B cell (primary cell): ENCODE results near the gene BPIFB2. TPM values are rescaled to one million over a fixed set of nuclear protein-coding genes. Genes with fewer than 3 reads are reported as not detected.

Experiments
- ATAC-seq: fragments of 200-7000 bp; cut with Tn5 transposase; one replicate; pipeline ENCODE4 v1.10.0; 2021; ENCODE audit warnings: low read depth, mild to moderate bottlenecking, moderate number of reproducible peaks, moderate library complexity
- CTCF ChIA-PET: fragments of 350-600 bp; sonication (Branson Sonifier 250); formaldehyde crosslinking; loops from one replicate; lab custom pipeline; 2021; ENCODE audit warnings: antibody characterized with exemption, inconsistent platforms; lab: Charles Lee
- POLR2A ChIA-PET: fragments of 350-600 bp; sonication (Branson Sonifier 250); formaldehyde crosslinking; loops from one replicate; lab custom pipeline; 2021; ENCODE audit warnings: antibody characterized with exemption; lab: Charles Lee
- DNase-seq: peaks from one replicate; pipeline ENCODE4 v3.0.0; 2013
- H2AFZ ChIP-seq: 2 replicates; pipeline ENCODE4 v1.6.1; 2012; ENCODE audit warnings: mild to moderate bottlenecking, low read depth, low read length; ENCODE audit not compliant: insufficient read depth, poor library complexity, severe bottlenecking
- H3K27ac ChIP-seq, 2 donors: 1 replicate in 1 of 2; 2 replicates in 1 of 2; pipeline ENCODE4 v1.5.1; 2012 to 2013; ENCODE audit warnings: low read length in 2 of 2, mild to moderate bottlenecking in 2 of 2, moderate library complexity in 1 of 2
- H3K27me3 ChIP-seq, 4 experiments: fragments of 200-600 bp in 1 of 4; sonication (generic) in 1 of 4; replicated peaks in 1 of 4; 1 replicate in 2 of 4; 2 replicates in 2 of 4; pipeline versions ENCODE4 v1.6.1 to v1.7.0; 2013 to 2016; ENCODE audit warnings: low read length in 3 of 4, mild to moderate bottlenecking in 2 of 4, mixed read lengths in 1 of 4, moderate library complexity in 1 of 4; ENCODE audit not compliant: insufficient read depth in 4 of 4, control insufficient read depth in 3 of 4; ENCODE audit errors: control extremely low read depth in 1 of 4
- H3K36me3 ChIP-seq, 2 experiments: replicated peaks in 1 of 2; 1 replicate in 1 of 2; 2 replicates in 1 of 2; pipeline versions ENCODE4 v1.6.1 to v1.7.1; 2013; ENCODE audit warnings: low read length in 1 of 2; ENCODE audit not compliant: insufficient read depth in 2 of 2, control insufficient read depth in 1 of 2; ENCODE audit errors: control extremely low read depth in 1 of 2, extremely low read depth in 1 of 2
- H3K4me1 ChIP-seq, 2 donors: fragments of 200-600 bp in 1 of 2; sonication (generic) in 1 of 2; 1 replicate in 1 of 2; 2 replicates in 1 of 2; pipeline versions ENCODE4 v1.5.1 to v1.6.1; 2013 to 2017; ENCODE audit warnings: low read length in 2 of 2; ENCODE audit not compliant: control insufficient read depth in 2 of 2, insufficient read depth in 2 of 2
- H3K4me2 ChIP-seq: replicated peaks from 2 replicates; pipeline ENCODE3; 2012; ENCODE audit warnings: mild to moderate bottlenecking, low read depth, low read length; ENCODE audit not compliant: poor library complexity, severe bottlenecking
- H3K4me3 ChIP-seq, 5 experiments: fragments of 200-600 bp in 1 of 5; sonication (generic) in 1 of 5; 1 replicate in 3 of 5; 2 replicates in 2 of 5; pipeline versions ENCODE4 v1.5.1 to v1.7.0; 2011 to 2016; ENCODE audit warnings: low read length in 4 of 5, mild to moderate bottlenecking in 4 of 5, low read depth in 2 of 5, control low read depth in 1 of 5, moderate library complexity in 1 of 5; ENCODE audit not compliant: insufficient read depth in 1 of 5; ENCODE audit errors: control extremely low read depth in 1 of 5, extremely low read depth in 1 of 5
- H3K79me2 ChIP-seq: fragments of 200-600 bp; sonication (generic); one replicate; pipeline ENCODE4 v1.6.0; 2016; ENCODE audit warnings: low read length; ENCODE audit not compliant: control insufficient read depth, insufficient read depth
- H3K9ac ChIP-seq: fragments of 200-600 bp; sonication (generic); 2 replicates; pipeline ENCODE4 v1.6.1; 2017; ENCODE audit warnings: mild to moderate bottlenecking, low read length, moderate library complexity
- H3K9me3 ChIP-seq, 3 donors: one replicate each; pipeline versions ENCODE4 v1.6.1 to v1.7.1; 2013; ENCODE audit warnings: low read length in 2 of 3; ENCODE audit not compliant: control insufficient read depth in 2 of 3, insufficient read depth in 1 of 3; ENCODE audit errors: control extremely low read depth in 1 of 3
- H4K20me1 ChIP-seq: 2 replicates; pipeline ENCODE4 v1.6.0; 2012; ENCODE audit warnings: mild to moderate bottlenecking, low read length; ENCODE audit not compliant: insufficient read depth, control insufficient read depth, poor library complexity, severe bottlenecking
- H3K27ac Mint-ChIP-seq: one replicate; pipeline ENCODE4 v1.8.0; 2021; ENCODE audit warnings: mixed read lengths
- H3K27me3 Mint-ChIP-seq: one replicate; pipeline ENCODE4 v1.8.0; 2021; ENCODE audit warnings: mixed read lengths
- H3K4me1 Mint-ChIP-seq: one replicate; pipeline ENCODE4 v1.8.0; 2021; ENCODE audit warnings: mixed read lengths
- H3K4me3 Mint-ChIP-seq: one replicate; pipeline ENCODE4 v1.8.0; 2021; ENCODE audit warnings: mixed read lengths
- H3K9me3 Mint-ChIP-seq: one replicate; pipeline ENCODE4 v1.8.0; 2022; ENCODE audit warnings: mixed read lengths; ENCODE audit not compliant: insufficient read depth
- EZH2 ChIP-seq: IDR thresholded peaks from 2 replicates; pipeline ENCODE4 v1.6.1; 2012; ENCODE audit warnings: borderline replicate concordance, low read depth, mild to moderate bottlenecking, moderate library complexity, low read length; ENCODE audit not compliant: insufficient read depth, poor library complexity, severe bottlenecking
- WGBS: methylation state at CpG from one replicate; pipeline ENCODE4 v1.1.5; 2013; ENCODE audit warnings: missing lambda C conversion rate; ENCODE audit not compliant: insufficient coverage; 5-methylcytosine and 5-hydroxymethylcytosine counted together
- intact Hi-C: fragments of 100-400 bp; cut with micrococcal nuclease; formaldehyde crosslinking; loops from one replicate; pipeline ENCODE4 v1.10.0; 2022
- polyA plus RNA-seq: library from polyadenylated mRNA; depleted of rRNA; stranded (reverse); fragments of >200 nt; gene quantifications from 2 replicates; pipeline ENCODE4 v1.2.3, GENCODE V29; 2012
- total RNA-seq, 2 donors: library from RNA; stranded (reverse); fragments of 120-200 nt in 1 of 2; gene quantifications; 1 replicate in 1 of 2; 2 replicates in 1 of 2; pipeline versions ENCODE4 v1.2.3 to v1.2.4, GENCODE V29; 2013 to 2022
- TF ChIP-seq, protein P1 (sequence below): fragments of 200-600 bp; IDR thresholded peaks from one replicate; pipeline ENCODE4 v1.8.0; 2022; ENCODE audit warnings: antibody characterized with exemption, mild to moderate bottlenecking

The BPIFB2 gene
- total and polyA plus RNA-seq, 2 donors (not counting 1 experiment from before 2014, with no cell fraction given): not detected

DNA sequence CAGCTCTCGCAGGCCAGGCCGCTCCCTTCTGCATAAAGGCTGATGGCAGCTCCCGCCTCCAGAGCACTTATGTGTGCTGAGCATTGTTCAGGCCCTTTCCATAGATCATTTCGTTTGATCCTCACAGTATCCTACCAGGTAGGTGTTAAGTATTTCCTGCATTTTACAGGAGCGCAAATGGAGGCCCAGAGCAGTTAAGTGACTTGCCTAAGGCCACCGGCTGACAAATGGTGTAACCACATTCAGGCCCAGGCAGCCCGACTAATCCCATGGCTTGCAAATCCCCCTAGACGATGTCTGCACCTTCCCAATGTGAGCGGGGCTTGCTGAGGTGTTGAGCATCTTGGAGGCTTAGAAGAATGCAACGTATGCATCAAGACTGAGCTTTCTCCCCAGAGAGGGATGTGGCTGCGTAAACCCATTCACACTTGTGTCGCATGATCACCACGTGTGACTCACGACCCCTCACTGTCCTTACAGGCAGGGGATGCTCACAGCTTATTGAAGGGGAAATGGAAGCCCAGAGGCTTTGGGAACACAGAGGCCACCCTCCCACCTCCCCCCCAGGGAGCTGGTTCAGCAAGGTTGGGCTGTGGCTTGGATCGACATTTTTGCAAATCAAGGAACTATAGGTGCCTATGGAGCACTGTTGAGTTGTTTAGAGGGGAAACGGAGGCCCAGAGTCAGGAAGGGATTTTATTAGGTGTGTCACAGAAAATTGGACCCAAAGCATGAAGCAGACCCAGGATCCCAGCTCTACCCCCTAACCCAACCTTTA lies 7.0 kb downstream of the BPIFB2 start:
- TF ChIP-seq EZH2: no peak
- TF ChIP-seq, protein P1, sequence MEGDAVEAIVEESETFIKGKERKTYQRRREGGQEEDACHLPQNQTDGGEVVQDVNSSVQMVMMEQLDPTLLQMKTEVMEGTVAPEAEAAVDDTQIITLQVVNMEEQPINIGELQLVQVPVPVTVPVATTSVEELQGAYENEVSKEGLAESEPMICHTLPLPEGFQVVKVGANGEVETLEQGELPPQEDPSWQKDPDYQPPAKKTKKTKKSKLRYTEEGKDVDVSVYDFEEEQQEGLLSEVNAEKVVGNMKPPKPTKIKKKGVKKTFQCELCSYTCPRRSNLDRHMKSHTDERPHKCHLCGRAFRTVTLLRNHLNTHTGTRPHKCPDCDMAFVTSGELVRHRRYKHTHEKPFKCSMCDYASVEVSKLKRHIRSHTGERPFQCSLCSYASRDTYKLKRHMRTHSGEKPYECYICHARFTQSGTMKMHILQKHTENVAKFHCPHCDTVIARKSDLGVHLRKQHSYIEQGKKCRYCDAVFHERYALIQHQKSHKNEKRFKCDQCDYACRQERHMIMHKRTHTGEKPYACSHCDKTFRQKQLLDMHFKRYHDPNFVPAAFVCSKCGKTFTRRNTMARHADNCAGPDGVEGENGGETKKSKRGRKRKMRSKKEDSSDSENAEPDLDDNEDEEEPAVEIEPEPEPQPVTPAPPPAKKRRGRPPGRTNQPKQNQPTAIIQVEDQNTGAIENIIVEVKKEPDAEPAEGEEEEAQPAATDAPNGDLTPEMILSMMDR: no peak
- H3K27me3 Mint-ChIP-seq: peaks cover 9% of the 10 kb centered on the region
- POLR2A ChIA-PET: no interaction called here
- Histone ChIP-seq H3K27ac (no peak overlapping the region), H3K4me3 (no peak overlapping the region), H3K4me1 (no peaks in the 10 kb centered on the region), H3K9me3 (no peaks in the 10 kb centered on the region), H4K20me1 (no peaks in the 10 kb centered on the region), H3K27me3 (no peaks in the 10 kb centered on the region), H3K4me2 (no peak overlapping the region), H3K36me3 (no peaks in the 10 kb centered on the region), H3K79me2 (no peaks in the 10 kb centered on the region), H3K9ac (no peak overlapping the region), H2AFZ (no peak overlapping the region)
- no peak overlapping the region for H3K4me3 Mint-ChIP-seq
- WGBS: 84% methylated on average over 12 of the region's 16 CpGs
- DNase-seq (no peak), ATAC-seq (no peak)
- H3K9me3 Mint-ChIP-seq: no peaks in the 10 kb centered on the region
- no peaks in the 10 kb centered on the region for H3K4me1 Mint-ChIP-seq
- intact Hi-C loops: no loop called here
- H3K27ac Mint-ChIP-seq: no peak overlapping the region
- CTCF ChIA-PET: no interaction called here

DNA sequence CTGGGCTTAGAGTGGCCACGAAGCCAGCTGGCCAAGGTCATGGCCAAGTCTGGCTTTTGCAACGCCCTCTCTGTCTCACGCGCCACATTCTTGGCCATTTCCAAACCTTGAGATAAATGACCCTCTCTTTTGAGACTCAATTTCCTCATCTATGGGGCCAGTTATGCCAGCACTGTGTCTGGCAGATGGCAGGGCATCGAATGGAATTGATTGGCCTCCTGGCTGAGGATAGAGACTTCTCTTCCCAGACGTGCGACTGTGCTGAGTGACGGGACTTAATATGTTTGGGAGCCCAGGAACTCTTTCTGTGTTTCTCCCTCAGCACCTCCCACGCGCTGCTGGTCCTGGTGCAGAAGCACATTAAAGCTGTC lies 7.6 kb downstream of the BPIFB2 start:
- no peak overlapping the region for H2AFZ ChIP-seq
- ChIA-PET POLR2A (no interaction called here), CTCF (no interaction called here)
- no peak overlapping the region for H3K4me2 ChIP-seq
- DNase-seq: no peak
- Mint-ChIP-seq H3K27ac (no peak overlapping the region), H3K4me3 (no peak overlapping the region), H3K27me3 (peaks cover 9% of the 10 kb centered on the region), H3K4me1 (no peaks in the 10 kb centered on the region), H3K9me3 (no peaks in the 10 kb centered on the region)
- peaks cover 0 to 4% (median 0%) of the 10 kb centered on the region in 3 donors for H3K9me3 ChIP-seq
- 93% methylated on average over 10 of the region's 10 CpGs for WGBS
- no peak overlapping the region for H3K4me3 ChIP-seq
- ATAC-seq: no peak
- TF ChIP-seq EZH2: no peak
- TF ChIP-seq, protein P1: no peak
- intact Hi-C loops: no loop called here
- no peaks in the 10 kb centered on the region for H3K27me3 ChIP-seq
- no peaks in the 10 kb centered on the region for H4K20me1 ChIP-seq
- no peaks in the 10 kb centered on the region for H3K79me2 ChIP-seq
- H3K27ac ChIP-seq: no peak overlapping the region
- H3K36me3 ChIP-seq: no peaks in the 10 kb centered on the region
- no peak overlapping the region for H3K9ac ChIP-seq
- no peaks in the 10 kb centered on the region for H3K4me1 ChIP-seq
